ENCODE results near the gene TTC6.
"Not testable (repeated sequence)": the region's sequence is repeated elsewhere in the genome, so short reads cannot be mapped to it uniquely, and the experiment has no call there.

The TTC6 gene

DNA sequence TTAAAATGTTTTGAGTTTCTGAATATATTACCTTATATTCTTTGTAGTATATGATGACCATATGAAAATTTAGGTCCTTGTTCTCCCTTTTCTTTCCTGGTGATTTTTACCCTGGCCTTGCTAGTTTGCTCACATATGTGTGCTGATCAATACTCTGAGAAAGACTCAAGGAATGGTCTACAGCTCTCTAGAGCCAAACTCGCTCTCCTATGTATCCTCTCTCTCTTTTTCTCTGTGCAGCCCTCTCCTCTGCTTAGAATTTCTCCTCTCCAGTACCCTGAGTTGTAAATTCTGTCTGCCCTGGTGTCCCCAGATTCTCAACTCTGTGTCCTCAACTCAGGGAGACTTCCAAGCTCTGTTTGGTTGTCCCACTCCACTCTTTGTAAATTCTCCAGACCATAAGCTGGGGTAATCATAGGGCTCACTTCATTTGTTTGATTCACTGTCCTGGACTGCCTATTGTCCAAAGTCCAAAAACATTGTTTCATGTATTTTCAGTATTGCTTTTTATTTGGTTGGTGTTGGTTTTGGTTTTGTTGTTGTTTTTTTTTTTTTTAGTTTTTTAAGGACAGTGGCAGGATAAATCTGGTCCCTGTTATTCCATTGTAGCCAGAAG lies 41.4 kb upstream of the TTC6 start:
- no peak overlapping the region for H3K4me3 ChIP-seq (ENCODE audit: low read depth in 1 of 2, low read length in 1 of 2)
- H3K9me3 ChIP-seq = no peaks in the 10 kb centered on the region
- H3K27ac ChIP-seq = no peak overlapping the region
- no peak for TF ChIP-seq CTCF (IDR thresholded peaks at IDR 0.05)
- H3K4me1 ChIP-seq (ENCODE audit: control insufficient read depth in 1 of 2, insufficient read depth in 1 of 2, low read depth in 1 of 2, low read length in 1 of 2) = no peaks in the 10 kb centered on the region
- no peaks in the 10 kb centered on the region for H3K27me3 ChIP-seq
- H3K36me3 ChIP-seq = no peaks in the 10 kb centered on the region

DNA sequence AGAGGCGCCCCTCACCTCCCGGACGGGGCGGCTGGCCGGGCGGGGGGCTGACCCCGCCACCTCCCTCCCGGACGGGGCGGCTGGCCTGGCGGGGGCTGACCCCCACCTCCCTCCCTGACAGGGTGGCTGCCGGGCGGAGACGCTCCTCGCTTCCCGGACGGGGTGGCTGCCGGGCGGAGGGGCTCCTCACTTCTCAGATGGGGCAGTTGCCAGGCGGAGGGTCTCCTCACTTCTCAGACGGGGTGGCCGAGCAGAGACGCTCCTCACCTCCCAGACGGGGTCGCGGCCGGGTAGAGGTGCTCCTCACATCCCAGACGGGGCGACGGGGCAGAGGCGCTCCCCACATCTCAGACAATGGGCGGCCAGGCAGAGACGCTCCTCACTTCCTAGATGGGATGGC lies 39.8 kb upstream of the TTC6 start:
- not testable (repeated sequence) for H3K36me3 ChIP-seq; H3K4me1 ChIP-seq (ENCODE audit: control insufficient read depth in 1 of 2, insufficient read depth in 1 of 2, low read depth in 1 of 2, low read length in 1 of 2); H3K9me3 ChIP-seq; H3K27me3 ChIP-seq; H3K27ac ChIP-seq; H3K4me3 ChIP-seq (ENCODE audit: low read depth in 1 of 2, low read length in 1 of 2)

- Histone ChIP-seq H3K27me3 (no peaks in the 10 kb centered on the region), H3K4me3 (ENCODE audit: low read depth in 1 of 2, low read length in 1 of 2) (no peak overlapping the region)
- no peak for TF ChIP-seq CTCF (IDR thresholded peaks at IDR 0.05)
These were observed 36.7 kb upstream of the TTC6 start for GRCh38 chr14:37558740-37559139.

DNA sequence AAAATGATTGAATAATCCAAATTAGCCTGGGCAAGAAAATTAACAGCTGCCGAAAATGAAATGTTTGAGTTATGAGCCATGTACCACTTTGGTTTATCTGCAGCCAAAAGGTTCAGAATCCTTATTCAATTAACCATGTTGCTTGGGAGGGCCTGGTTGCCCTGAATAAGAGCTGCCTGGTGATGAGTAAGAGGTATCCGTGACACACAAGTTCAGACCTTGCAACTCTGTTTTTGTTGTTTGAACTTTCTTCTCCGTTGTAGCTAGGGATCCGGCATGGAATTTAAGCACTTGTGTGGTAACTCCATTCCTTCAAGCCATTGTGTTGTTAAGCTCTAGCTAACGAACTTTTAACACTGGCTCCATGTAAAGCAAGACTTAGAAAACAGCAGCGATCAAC lies 36.0 kb upstream of the TTC6 start:
- H3K9me3 ChIP-seq = no peaks in the 10 kb centered on the region
- no peak overlapping the region for H3K27ac ChIP-seq
- H3K36me3 ChIP-seq = no peaks in the 10 kb centered on the region
- no peak overlapping the region for H3K4me3 ChIP-seq (ENCODE audit: low read depth in 1 of 2, low read length in 1 of 2)
- no peak for TF ChIP-seq CTCF (IDR thresholded peaks at IDR 0.05)
- no peaks in the 10 kb centered on the region for H3K27me3 ChIP-seq
- H3K4me1 ChIP-seq (ENCODE audit: control insufficient read depth in 1 of 2, insufficient read depth in 1 of 2, low read depth in 1 of 2, low read length in 1 of 2) = no peaks in the 10 kb centered on the region

More at GRCh38 chr14:37558740-37559139, 36.7 kb upstream of the TTC6 start:
- H3K9me3 ChIP-seq = no peaks in the 10 kb centered on the region
- H3K27ac ChIP-seq = no peak overlapping the region
- H3K4me1 ChIP-seq (ENCODE audit: control insufficient read depth in 1 of 2, insufficient read depth in 1 of 2, low read depth in 1 of 2, low read length in 1 of 2) = no peaks in the 10 kb centered on the region
- H3K36me3 ChIP-seq = no peaks in the 10 kb centered on the region

DNA sequence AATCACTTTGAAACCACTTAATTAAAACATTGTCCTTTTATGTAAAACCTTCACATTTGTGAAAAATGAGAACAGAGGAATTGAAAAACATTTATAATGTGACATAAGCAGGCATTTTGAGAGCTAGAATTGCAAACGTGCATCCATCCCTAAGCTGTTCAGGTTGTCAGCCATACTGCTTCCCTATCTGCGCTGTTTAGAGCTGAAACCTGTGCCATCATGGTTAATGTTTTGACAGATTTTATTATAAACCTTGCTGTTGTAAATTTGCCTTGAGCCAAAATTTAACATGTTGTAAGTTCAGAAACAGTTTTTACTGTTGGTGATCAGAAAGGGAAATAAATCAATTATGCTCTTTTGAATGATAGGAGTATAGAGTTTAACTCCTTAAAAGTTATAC lies 32.2 kb upstream of the TTC6 start:
- no peak for TF ChIP-seq CTCF (IDR thresholded peaks at IDR 0.05)
- Histone ChIP-seq H3K36me3 (no peaks in the 10 kb centered on the region), H3K27me3 (no peaks in the 10 kb centered on the region), H3K4me3 (ENCODE audit: low read depth in 1 of 2, low read length in 1 of 2) (no peak overlapping the region), H3K9me3 (no peaks in the 10 kb centered on the region), H3K27ac (no peak overlapping the region), H3K4me1 (ENCODE audit: control insufficient read depth in 1 of 2, insufficient read depth in 1 of 2, low read depth in 1 of 2, low read length in 1 of 2) (no peaks in the 10 kb centered on the region)

GRCh38 chr14:37565550-37565949 lies 29.9 kb upstream of the TTC6 start:
- Histone ChIP-seq H3K36me3 (no peaks in the 10 kb centered on the region), H3K27ac (no peak overlapping the region), H3K4me3 (ENCODE audit: low read depth in 1 of 2, low read length in 1 of 2) (no peak overlapping the region), H3K9me3 (no peaks in the 10 kb centered on the region), H3K27me3 (no peaks in the 10 kb centered on the region), H3K4me1 (ENCODE audit: control insufficient read depth in 1 of 2, insufficient read depth in 1 of 2, low read depth in 1 of 2, low read length in 1 of 2) (no peaks in the 10 kb centered on the region)
- no peak for TF ChIP-seq CTCF (IDR thresholded peaks at IDR 0.05)
